DOHH2 (cell line): ENCODE data around the gene PCDHGC5.

Source experiments
- H3F3A ChIP-seq: fragments of 200-600 bp; sonication (generic), shearing (Covaris generic); 2 replicates; pipeline ENCODE4 v1.6.0; 2016; ENCODE audit warnings: antibody characterized with exemption, mild to moderate bottlenecking; ENCODE audit not compliant: control insufficient read depth, insufficient read depth
- H3K27ac ChIP-seq: fragments of 200-600 bp; sonication (generic); 2 replicates; pipeline ENCODE4 v1.5.1; 2014; ENCODE audit warnings: low read depth, mild to moderate bottlenecking, low read length, moderate library complexity
- H3K27me3 ChIP-seq: fragments of 200-600 bp; sonication (generic); 2 replicates; pipeline ENCODE4 v1.6.1; 2014; ENCODE audit warnings: mild to moderate bottlenecking, low read length, mixed read lengths; ENCODE audit not compliant: control insufficient read depth
- H3K36me3 ChIP-seq: fragments of 200-600 bp; sonication (generic); 2 replicates; pipeline ENCODE4 v1.6.1; 2014; ENCODE audit warnings: mild to moderate bottlenecking, low read length, moderate library complexity, mixed read lengths; ENCODE audit not compliant: control insufficient read depth
- H3K4me1 ChIP-seq: fragments of 200-600 bp; sonication (generic); 2 replicates; pipeline ENCODE4 v1.6.1; 2014; ENCODE audit warnings: mild to moderate bottlenecking, low read length, mixed read lengths; ENCODE audit not compliant: control insufficient read depth
- H3K4me2 ChIP-seq: fragments of 200-600 bp; sonication (generic); 2 replicates; pipeline ENCODE4 v1.6.0; 2014; ENCODE audit warnings: mild to moderate bottlenecking, low read length, moderate library complexity
- H3K4me3 ChIP-seq: fragments of 200-600 bp; sonication (generic); 2 replicates; pipeline ENCODE4 v1.5.1; 2014; ENCODE audit warnings: mild to moderate bottlenecking, low read length, mixed read lengths
- H3K79me2 ChIP-seq: fragments of 200-600 bp; sonication (generic); 2 replicates; pipeline ENCODE4 v1.6.1; 2014; ENCODE audit warnings: mild to moderate bottlenecking, low read length, mixed read lengths; ENCODE audit not compliant: control insufficient read depth
- H3K9me2 ChIP-seq: fragments of 200-600 bp; sonication (generic); replicated peaks from 2 replicates; pipeline ENCODE4 v1.6.1; 2014; ENCODE audit warnings: mild to moderate bottlenecking, low read length, mixed read lengths; ENCODE audit not compliant: control insufficient read depth
- H3K9me3 ChIP-seq: fragments of 200-600 bp; sonication (generic); 2 replicates; pipeline ENCODE4 v1.6.1; 2014; ENCODE audit warnings: antibody characterized with exemption, low read length, mixed read lengths; ENCODE audit not compliant: control insufficient read depth, insufficient read depth
- H4K20me1 ChIP-seq: fragments of 200-600 bp; sonication (generic); 2 replicates; pipeline ENCODE4 v1.6.0; 2014; ENCODE audit warnings: low read depth, mild to moderate bottlenecking, antibody characterized with exemption, low read length, moderate library complexity; ENCODE audit not compliant: control insufficient read depth, insufficient read depth
- CTCF ChIP-seq: fragments of 200-600 bp; sonication (generic); IDR thresholded peaks from one replicate; pipeline ENCODE4 v1.5.1; 2014; ENCODE audit warnings: antibody characterized with exemption, mild to moderate bottlenecking, low read depth, low read length; ENCODE audit not compliant: poor library complexity, severe bottlenecking
- EZH2phosphoT487 ChIP-seq: fragments of 200-600 bp; sonication (generic); IDR thresholded peaks from 2 replicates; pipeline ENCODE4 v1.6.1; 2017; ENCODE audit warnings: borderline replicate concordance, mild to moderate bottlenecking, antibody characterized with exemption, low read length, moderate library complexity, mixed read lengths

The PCDHGC5 gene

GRCh38 chr5:141508440-141508797, 19.5 kb downstream of the PCDHGC5 start:
- Histone ChIP-seq H3K79me2 (peaks cover 47% of the 10 kb centered on the region), H3K27me3 (no peaks in the 10 kb centered on the region), H3K27ac (peak overlapping the region; percentile 100), H3K9me3 (no peaks in the 10 kb centered on the region), H3K9me2 (no peaks in the 10 kb centered on the region), H4K20me1 (no peaks in the 10 kb centered on the region), H3K4me2 (peak overlapping the region; percentile 97), H3K4me1 (peaks cover 100% of the 10 kb centered on the region), H3K4me3 (peak overlapping the region; percentile 79), H3K36me3 (peaks cover 83% of the 10 kb centered on the region), H3F3A (peaks cover 55% of the 10 kb centered on the region)
- TF ChIP-seq CTCF (no peak), EZH2phosphoT487 (no peak)

GRCh38 chr5:141508798-141509611, 20.1 kb downstream of the PCDHGC5 start:
- Histone ChIP-seq H4K20me1 (no peaks in the 10 kb centered on the region), H3K4me1 (peaks cover 100% of the 10 kb centered on the region), H3K79me2 (peaks cover 42% of the 10 kb centered on the region), H3K36me3 (peaks cover 82% of the 10 kb centered on the region), H3K4me3 (peak overlapping the region; percentile 79), H3K9me2 (no peaks in the 10 kb centered on the region), H3K9me3 (no peaks in the 10 kb centered on the region), H3K27ac (peak overlapping the region; percentile 100), H3F3A (peaks cover 59% of the 10 kb centered on the region), H3K4me2 (peak overlapping the region; percentile 97), H3K27me3 (no peaks in the 10 kb centered on the region)
- no peak for TF ChIP-seq EZH2phosphoT487

GRCh38 chr5:141510160-141510559, 21.3 kb downstream of the PCDHGC5 start:
- no peaks in the 10 kb centered on the region for H3K9me3 ChIP-seq
- H3K27ac ChIP-seq: peak overlapping the region; percentile 100
- H3F3A ChIP-seq: peaks cover 71% of the 10 kb centered on the region
- peaks cover 30% of the 10 kb centered on the region for H3K79me2 ChIP-seq
- TF ChIP-seq CTCF: no peak
- no peak for TF ChIP-seq EZH2phosphoT487
- peaks cover 79% of the 10 kb centered on the region for H3K36me3 ChIP-seq
- no peaks in the 10 kb centered on the region for H3K9me2 ChIP-seq
- peaks cover 100% of the 10 kb centered on the region for H3K4me1 ChIP-seq
- peak overlapping the region; percentile 97 for H3K4me2 ChIP-seq
- no peaks in the 10 kb centered on the region for H3K27me3 ChIP-seq
- peak overlapping the region; percentile 79 for H3K4me3 ChIP-seq
- no peaks in the 10 kb centered on the region for H4K20me1 ChIP-seq
